Measurements from ENCODE around the gene TALDO1.

TALDO1 gene

GRCh38 chr11:765025-765801, 17.9 kb downstream of the TALDO1 start:
- H3K36me3 ChIP-seq (ENCODE audit: insufficient read depth, low read length): peaks cover 34% of the 10 kb centered on the region
- no peaks in the 10 kb centered on the region for H3K9me3 ChIP-seq (ENCODE audit: control insufficient read depth, insufficient read depth, low read length)
- H3K4me1 ChIP-seq (ENCODE audit: insufficient read depth, low read length): peaks cover 6% of the 10 kb centered on the region; the same call in 1 of the 2 replicates
- H3K9ac ChIP-seq (ENCODE audit: low read depth, low read length): no peak overlapping the region

GRCh38 chr11:765802-766091, 18.5 kb downstream of the TALDO1 start:
- Histone ChIP-seq H3K4me1 (ENCODE audit: insufficient read depth, low read length) (peaks cover 6% of the 10 kb centered on the region; the same call in 1 of the 2 replicates), H3K9me3 (ENCODE audit: control insufficient read depth, insufficient read depth, low read length) (no peaks in the 10 kb centered on the region), H3K9ac (ENCODE audit: low read depth, low read length) (no peak overlapping the region), H3K36me3 (ENCODE audit: insufficient read depth, low read length) (peaks cover 32% of the 10 kb centered on the region)

- H3K36me3 ChIP-seq (ENCODE audit: insufficient read depth, low read length): peaks cover 30% of the 10 kb centered on the region
- no peaks in the 10 kb centered on the region for H3K9me3 ChIP-seq (ENCODE audit: control insufficient read depth, insufficient read depth, low read length)
- H3K9ac ChIP-seq (ENCODE audit: low read depth, low read length): no peak overlapping the region
These were observed 19.1 kb downstream of the TALDO1 start for GRCh38 chr11:766106-766935.

GRCh38 chr11:766936-767210, 19.6 kb downstream of the TALDO1 start:
- Histone ChIP-seq H3K9ac (ENCODE audit: low read depth, low read length) (no peak overlapping the region), H3K36me3 (ENCODE audit: insufficient read depth, low read length) (peaks cover 29% of the 10 kb centered on the region), H3K9me3 (ENCODE audit: control insufficient read depth, insufficient read depth, low read length) (no peaks in the 10 kb centered on the region), H3K4me1 (ENCODE audit: insufficient read depth, low read length) (peaks cover 6% of the 10 kb centered on the region; the same call in 1 of the 2 replicates)

More at GRCh38 chr11:766106-766935, 19.1 kb downstream of the TALDO1 start:
- peaks cover 6% of the 10 kb centered on the region; the same call in 1 of the 2 replicates for H3K4me1 ChIP-seq (ENCODE audit: insufficient read depth, low read length)

- Histone ChIP-seq H3K4me1 (ENCODE audit: insufficient read depth, low read length) (peaks cover 6% of the 10 kb centered on the region; the same call in 1 of the 2 replicates), H3K9me3 (ENCODE audit: control insufficient read depth, insufficient read depth, low read length) (no peaks in the 10 kb centered on the region), H3K36me3 (ENCODE audit: insufficient read depth, low read length) (peaks cover 28% of the 10 kb centered on the region), H3K9ac (ENCODE audit: low read depth, low read length) (no peak overlapping the region)
These were observed 20.0 kb downstream of the TALDO1 start for GRCh38 chr11:767238-767637.

- H3K9ac ChIP-seq (ENCODE audit: low read depth, low read length): no peak overlapping the region
- H3K36me3 ChIP-seq (ENCODE audit: insufficient read depth, low read length): peaks cover 10% of the 10 kb centered on the region
- H3K4me1 ChIP-seq (ENCODE audit: insufficient read depth, low read length): no peaks in the 10 kb centered on the region; the same call in 1 of the 2 replicates
- no peaks in the 10 kb centered on the region for H3K9me3 ChIP-seq (ENCODE audit: control insufficient read depth, insufficient read depth, low read length)
These were observed 22.8 kb downstream of the TALDO1 start for GRCh38 chr11:769887-770641.

GRCh38 chr11:770642-771616, 23.7 kb downstream of the TALDO1 start:
- Histone ChIP-seq H3K9me3 (ENCODE audit: control insufficient read depth, insufficient read depth, low read length) (no peaks in the 10 kb centered on the region), H3K4me1 (ENCODE audit: insufficient read depth, low read length) (peaks cover 5% of the 10 kb centered on the region; the same call in 1 of the 2 replicates), H3K9ac (ENCODE audit: low read depth, low read length) (no peak overlapping the region), H3K36me3 (ENCODE audit: insufficient read depth, low read length) (peaks cover 10% of the 10 kb centered on the region)

- H3K36me3 ChIP-seq (ENCODE audit: insufficient read depth, low read length): peaks cover 8% of the 10 kb centered on the region
- peaks cover 5% of the 10 kb centered on the region; the same call in 1 of the 2 replicates for H3K4me1 ChIP-seq (ENCODE audit: insufficient read depth, low read length)
- H3K9ac ChIP-seq (ENCODE audit: low read depth, low read length): no peak overlapping the region
- H3K9me3 ChIP-seq (ENCODE audit: control insufficient read depth, insufficient read depth, low read length): no peaks in the 10 kb centered on the region
These were observed 24.4 kb downstream of the TALDO1 start for GRCh38 chr11:771617-772204.

- Histone ChIP-seq H3K9ac (ENCODE audit: low read depth, low read length) (no peak overlapping the region), H3K9me3 (ENCODE audit: control insufficient read depth, insufficient read depth, low read length) (no peaks in the 10 kb centered on the region), H3K36me3 (ENCODE audit: insufficient read depth, low read length) (peaks cover 4% of the 10 kb centered on the region), H3K4me1 (ENCODE audit: insufficient read depth, low read length) (peaks cover 5% of the 10 kb centered on the region; the same call in 1 of the 2 replicates)
These were observed 25.4 kb downstream of the TALDO1 start for GRCh38 chr11:772429-773390.

GRCh38 chr11:773425-773824, 26.2 kb downstream of the TALDO1 start:
- Histone ChIP-seq H3K4me1 (ENCODE audit: insufficient read depth, low read length) (peaks cover 5% of the 10 kb centered on the region; the same call in 1 of the 2 replicates), H3K9ac (ENCODE audit: low read depth, low read length) (no peak overlapping the region), H3K9me3 (ENCODE audit: control insufficient read depth, insufficient read depth, low read length) (no peaks in the 10 kb centered on the region), H3K36me3 (ENCODE audit: insufficient read depth, low read length) (peaks cover 4% of the 10 kb centered on the region)

GRCh38 chr11:773830-774229, 26.6 kb downstream of the TALDO1 start:
- peaks cover 5% of the 10 kb centered on the region; the same call in 1 of the 2 replicates for H3K4me1 ChIP-seq (ENCODE audit: insufficient read depth, low read length)
- peaks cover 4% of the 10 kb centered on the region for H3K36me3 ChIP-seq (ENCODE audit: insufficient read depth, low read length)
- H3K9me3 ChIP-seq (ENCODE audit: control insufficient read depth, insufficient read depth, low read length): no peaks in the 10 kb centered on the region
- H3K9ac ChIP-seq (ENCODE audit: low read depth, low read length): no peak overlapping the region

- H3K9ac ChIP-seq (ENCODE audit: low read depth, low read length): peak overlapping the region; percentile 40; the same call in 1 of the 2 replicates
- H3K9me3 ChIP-seq (ENCODE audit: control insufficient read depth, insufficient read depth, low read length): no peaks in the 10 kb centered on the region
- peaks cover 4% of the 10 kb centered on the region for H3K36me3 ChIP-seq (ENCODE audit: insufficient read depth, low read length)
- peaks cover 5% of the 10 kb centered on the region; the same call in 1 of the 2 replicates for H3K4me1 ChIP-seq (ENCODE audit: insufficient read depth, low read length)
These were observed 27.8 kb downstream of the TALDO1 start for GRCh38 chr11:774873-775592.

Measured in ES-I3 (cell line).